Astrocyte of the cerebellum (primary cell): ENCODE measurements around the gene PVRIG.
"Not testable (repeated sequence)": the region's sequence is repeated elsewhere in the genome, so short reads cannot be mapped to it uniquely, and the experiment has no call there.

Source experiments
- DNase-seq: peaks from one replicate; pipeline ENCODE4 v3.0.0-alpha.2; 2011; ENCODE audit warnings: low read depth
- H3K4me3 ChIP-seq: 2 replicates; pipeline ENCODE4 v1.5.1; 2011; ENCODE audit warnings: mild to moderate bottlenecking, low read depth, low read length, moderate library complexity
- CTCF ChIP-seq: IDR thresholded peaks from 2 replicates; pipeline ENCODE4 v1.5.1; 2012; ENCODE audit warnings: low read length, low read depth, moderate library complexity, mild to moderate bottlenecking; ENCODE audit errors: missing control alignments
- in situ Hi-C: cut with HindIII; loops from 2 replicates; pipeline ENCODE4 v1.10.0; 2017; ENCODE audit warnings: low sequenced_read_pairs

Gene PVRIG

GRCh38 chr7:100246865-100247137, 27.1 kb downstream of the PVRIG start:
- H3K4me3 ChIP-seq, in situ Hi-C loops, DNase-seq: not testable (repeated sequence)

DNA sequence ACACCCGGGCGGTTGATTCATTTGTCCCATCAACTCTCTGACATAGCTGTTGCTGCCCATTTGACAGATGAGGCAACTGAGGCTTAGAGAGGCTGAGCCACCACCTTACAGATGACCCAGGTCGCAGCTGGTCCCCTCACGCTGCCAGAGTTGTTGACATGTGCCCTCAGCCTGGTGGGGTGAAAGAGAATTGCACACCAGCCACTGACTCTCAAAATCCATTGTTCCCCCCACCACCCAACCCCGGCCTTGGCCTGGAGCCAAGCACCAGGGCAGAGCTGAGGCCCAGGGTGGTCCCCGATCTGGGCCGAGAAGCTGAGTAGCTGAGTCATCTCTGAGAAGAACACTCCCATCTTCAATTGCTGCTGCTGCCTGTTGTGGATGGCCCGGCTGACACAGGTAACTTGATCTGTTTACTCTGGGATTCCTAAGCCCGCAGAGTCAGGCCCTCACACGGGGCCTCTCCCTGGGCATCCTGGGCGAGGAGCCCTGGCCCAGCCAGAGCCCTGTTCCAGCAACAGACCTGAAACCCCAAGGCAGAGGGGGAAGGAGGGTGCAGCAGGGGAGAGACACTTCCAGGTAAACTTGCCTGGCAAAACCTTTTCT, 27.5 kb downstream of the PVRIG start:
- H3K4me3 ChIP-seq = no peak overlapping the region
- DNase-seq = peak; percentile 57
- in situ Hi-C loops = no loop called here
- TF ChIP-seq CTCF = no peak

GRCh38 chr7:100248483-100248882, 28.7 kb downstream of the PVRIG start:
- no peak overlapping the region for H3K4me3 ChIP-seq
- no peak for DNase-seq
- in situ Hi-C loops = no loop called here
- TF ChIP-seq CTCF = no peak

GRCh38 chr7:100257017-100257416, 37.3 kb downstream of the PVRIG start:
- TF ChIP-seq CTCF = no peak
- in situ Hi-C loops = no loop called here
- no peak for DNase-seq
- H3K4me3 ChIP-seq = no peak overlapping the region

- H3K4me3 ChIP-seq, in situ Hi-C loops, DNase-seq: not testable (repeated sequence)
Measured at GRCh38 chr7:100259984-100260383, 40.2 kb downstream of the PVRIG start.

DNA sequence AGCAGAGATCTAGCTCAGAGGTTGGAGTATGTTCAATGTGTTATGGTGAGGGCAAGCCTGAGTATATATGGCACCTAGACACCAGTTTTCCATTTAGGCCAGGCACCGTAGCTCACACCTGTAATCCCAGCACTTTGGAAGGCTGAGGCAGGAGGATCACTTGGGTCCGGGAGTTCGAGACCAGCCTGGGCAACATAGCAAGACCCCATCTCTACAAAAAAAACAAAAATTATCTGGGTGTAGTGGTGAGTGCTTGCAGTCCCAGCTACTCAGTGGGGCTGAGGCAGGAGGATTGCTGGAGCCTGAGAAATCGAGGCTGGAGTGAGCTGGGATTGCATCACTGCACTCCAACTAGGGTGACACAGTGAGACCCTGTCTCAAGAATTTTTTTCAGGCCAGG, 43.1 kb downstream of the PVRIG start:
- in situ Hi-C loops, H3K4me3 ChIP-seq, DNase-seq: not testable (repeated sequence)

DNA sequence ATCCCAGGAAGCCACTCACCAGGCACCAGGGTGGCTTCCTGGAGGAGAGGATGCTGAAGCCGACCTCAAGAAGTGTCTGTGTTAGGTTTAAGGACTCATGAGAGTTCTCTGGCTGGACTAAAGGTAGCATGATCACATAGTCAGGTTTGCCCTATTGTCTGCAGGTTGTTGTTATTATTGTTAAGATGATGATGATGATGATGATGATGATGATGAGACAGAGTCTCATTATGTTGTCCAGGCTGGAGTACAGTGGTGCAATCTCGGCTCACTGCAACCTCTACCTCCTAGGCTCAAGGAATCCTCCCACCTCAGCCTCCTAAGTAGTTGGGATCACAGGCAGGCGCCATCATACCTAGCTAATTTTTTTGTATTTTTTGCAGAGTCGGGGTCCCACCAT, 44.5 kb downstream of the PVRIG start:
- H3K4me3 ChIP-seq, DNase-seq, in situ Hi-C loops: not testable (repeated sequence)

DNA sequence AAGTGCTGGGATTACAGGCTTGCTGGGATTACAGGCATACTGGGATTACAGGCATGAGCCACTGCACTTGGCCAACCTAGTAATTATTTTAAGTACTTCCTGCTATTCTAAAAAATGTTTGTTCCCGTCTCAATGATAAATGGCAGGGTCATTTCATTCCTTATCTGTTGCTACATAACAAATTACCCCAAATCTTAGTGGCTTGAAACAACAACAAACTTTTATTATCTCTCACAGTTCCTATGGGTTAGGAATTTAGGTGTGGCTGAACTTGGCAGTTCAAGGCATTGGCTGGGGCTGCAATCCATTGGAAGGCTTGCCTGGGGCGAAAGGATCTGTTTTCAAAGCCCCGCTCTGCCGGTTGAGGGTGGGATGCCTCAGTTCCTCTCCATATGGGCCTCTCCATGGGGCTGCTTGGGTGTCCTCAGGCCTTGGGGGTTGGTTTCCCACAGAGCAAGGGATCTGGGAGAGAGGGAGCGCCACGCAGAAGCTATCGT, 45.0 kb downstream of the PVRIG start:
- in situ Hi-C loops, H3K4me3 ChIP-seq, DNase-seq: not testable (repeated sequence)

GRCh38 chr7:100265851-100266250, 46.1 kb downstream of the PVRIG start:
- H3K4me3 ChIP-seq, in situ Hi-C loops, DNase-seq: not testable (repeated sequence)

- no peak for TF ChIP-seq CTCF
- H3K4me3 ChIP-seq = no peak overlapping the region
- no peak for DNase-seq
- in situ Hi-C loops = no loop called here
Measured at GRCh38 chr7:100266576-100267354, 47.0 kb downstream of the PVRIG start.
